ENCODE measurements around the gene CRYBA2.

The CRYBA2 gene

DNA sequence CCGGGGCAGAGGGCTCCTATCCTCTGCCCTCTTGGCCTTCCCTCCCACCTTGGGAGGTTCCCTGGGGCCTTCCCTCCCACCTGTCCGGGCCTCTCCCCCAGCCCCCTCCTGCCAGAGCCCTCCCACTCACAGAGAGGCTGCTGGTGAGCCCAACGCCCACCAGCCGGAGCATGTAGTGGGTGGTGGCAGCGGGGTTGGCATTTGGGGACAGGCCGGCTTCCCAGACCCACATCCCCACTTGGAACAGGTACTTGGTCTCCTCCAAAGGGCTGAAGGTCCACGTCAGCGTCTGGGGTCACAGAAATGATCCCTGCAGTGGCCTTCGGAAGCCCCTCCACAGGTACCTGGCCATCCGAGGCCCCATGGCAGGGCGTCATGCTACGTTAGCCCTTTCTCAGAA is 28.8 kb upstream of the CRYBA2 start:
- H3K9me3 ChIP-seq (ENCODE audit: severe bottlenecking), result no peaks in the 10 kb centered on the region
- H3K36me3 ChIP-seq, result no peaks in the 10 kb centered on the region
- TF ChIP-seq, protein P1, sequence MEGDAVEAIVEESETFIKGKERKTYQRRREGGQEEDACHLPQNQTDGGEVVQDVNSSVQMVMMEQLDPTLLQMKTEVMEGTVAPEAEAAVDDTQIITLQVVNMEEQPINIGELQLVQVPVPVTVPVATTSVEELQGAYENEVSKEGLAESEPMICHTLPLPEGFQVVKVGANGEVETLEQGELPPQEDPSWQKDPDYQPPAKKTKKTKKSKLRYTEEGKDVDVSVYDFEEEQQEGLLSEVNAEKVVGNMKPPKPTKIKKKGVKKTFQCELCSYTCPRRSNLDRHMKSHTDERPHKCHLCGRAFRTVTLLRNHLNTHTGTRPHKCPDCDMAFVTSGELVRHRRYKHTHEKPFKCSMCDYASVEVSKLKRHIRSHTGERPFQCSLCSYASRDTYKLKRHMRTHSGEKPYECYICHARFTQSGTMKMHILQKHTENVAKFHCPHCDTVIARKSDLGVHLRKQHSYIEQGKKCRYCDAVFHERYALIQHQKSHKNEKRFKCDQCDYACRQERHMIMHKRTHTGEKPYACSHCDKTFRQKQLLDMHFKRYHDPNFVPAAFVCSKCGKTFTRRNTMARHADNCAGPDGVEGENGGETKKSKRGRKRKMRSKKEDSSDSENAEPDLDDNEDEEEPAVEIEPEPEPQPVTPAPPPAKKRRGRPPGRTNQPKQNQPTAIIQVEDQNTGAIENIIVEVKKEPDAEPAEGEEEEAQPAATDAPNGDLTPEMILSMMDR (IDR thresholded peaks at IDR 0.05; ENCODE audit: low read depth, low read length), result no peak
- DNase-seq, result no peak
- no peak overlapping the region for H3K4me3 ChIP-seq (ENCODE audit: low read depth, low read length)
- H3K27me3 ChIP-seq (ENCODE audit: insufficient read depth, low read depth, severe bottlenecking), result no peaks in the 10 kb centered on the region
- no peak overlapping the region for H3K27ac ChIP-seq

DNA sequence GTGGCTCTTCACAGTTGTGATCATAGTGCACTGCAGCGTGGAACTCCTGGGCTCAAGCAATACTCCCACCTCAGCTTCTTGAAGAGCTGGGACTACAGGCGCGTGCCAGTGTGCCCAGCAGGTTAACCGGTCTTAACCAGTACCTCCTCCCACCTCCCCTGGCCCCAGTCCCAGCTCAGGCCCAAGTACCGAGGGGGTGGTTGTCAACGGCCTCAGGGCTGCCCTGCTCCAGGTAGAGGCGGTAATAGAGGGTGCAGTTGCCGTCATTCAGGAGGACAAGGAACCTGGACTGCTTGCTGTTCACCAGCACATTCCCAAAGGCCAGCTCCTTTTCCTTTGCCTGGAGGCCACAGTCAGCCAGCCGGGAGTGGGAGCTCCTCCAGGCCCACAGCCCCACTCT is 28.4 kb upstream of the CRYBA2 start:
- Histone ChIP-seq H3K27me3 (ENCODE audit: insufficient read depth, low read depth, severe bottlenecking) (no peaks in the 10 kb centered on the region), H3K36me3 (no peaks in the 10 kb centered on the region), H3K4me3 (ENCODE audit: low read depth, low read length) (no peak overlapping the region), H3K9me3 (ENCODE audit: severe bottlenecking) (no peaks in the 10 kb centered on the region), H3K27ac (no peak overlapping the region)
- TF ChIP-seq, protein P1 (IDR thresholded peaks at IDR 0.05; ENCODE audit: low read depth, low read length), result no peak
- DNase-seq, result no peak

DNA sequence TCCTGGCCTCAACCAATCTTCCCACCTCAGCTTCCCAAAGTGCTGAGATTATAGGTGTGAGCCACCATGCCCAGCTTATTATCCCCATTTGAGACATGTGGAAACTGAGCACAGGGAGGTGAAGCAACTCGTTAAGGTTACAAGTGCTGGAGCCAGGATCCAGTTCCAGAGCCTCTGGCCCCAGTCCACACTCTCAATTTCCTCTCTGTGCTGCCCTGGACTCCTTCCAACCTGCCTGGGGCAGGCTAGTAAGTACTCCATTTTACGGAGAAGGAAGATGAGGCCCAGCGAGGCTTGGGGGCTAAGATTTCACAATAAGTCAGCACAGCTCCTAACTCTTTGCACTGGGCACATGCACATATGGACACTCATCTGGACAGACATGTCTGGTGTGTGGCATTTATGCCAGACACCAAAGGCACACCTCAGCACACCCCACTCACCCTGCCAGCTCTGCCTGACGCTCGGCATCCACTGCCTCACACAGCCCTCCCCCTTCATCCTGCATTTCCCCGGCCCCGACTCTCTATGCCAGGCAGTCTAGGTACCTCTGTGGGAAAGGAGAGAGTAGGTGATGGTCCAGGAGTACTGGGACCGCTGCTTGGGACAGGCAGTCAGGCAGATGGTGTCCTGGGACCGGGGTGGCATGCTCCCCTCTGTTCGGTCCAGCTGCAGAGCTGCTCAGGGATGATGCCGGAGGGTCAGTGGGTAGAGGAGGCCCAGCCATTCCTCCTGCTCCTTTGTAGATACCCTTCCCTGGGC is 27.6 kb upstream of the CRYBA2 start:
- Histone ChIP-seq H3K9me3 (ENCODE audit: severe bottlenecking) (no peaks in the 10 kb centered on the region), H3K27ac (no peak overlapping the region), H3K4me3 (ENCODE audit: low read depth, low read length) (no peak overlapping the region), H3K27me3 (ENCODE audit: insufficient read depth, low read depth, severe bottlenecking) (no peaks in the 10 kb centered on the region), H3K36me3 (no peaks in the 10 kb centered on the region)
- no peak for DNase-seq
- TF ChIP-seq, protein P1 (IDR thresholded peaks at IDR 0.05; ENCODE audit: low read depth, low read length), result no peak

DNA sequence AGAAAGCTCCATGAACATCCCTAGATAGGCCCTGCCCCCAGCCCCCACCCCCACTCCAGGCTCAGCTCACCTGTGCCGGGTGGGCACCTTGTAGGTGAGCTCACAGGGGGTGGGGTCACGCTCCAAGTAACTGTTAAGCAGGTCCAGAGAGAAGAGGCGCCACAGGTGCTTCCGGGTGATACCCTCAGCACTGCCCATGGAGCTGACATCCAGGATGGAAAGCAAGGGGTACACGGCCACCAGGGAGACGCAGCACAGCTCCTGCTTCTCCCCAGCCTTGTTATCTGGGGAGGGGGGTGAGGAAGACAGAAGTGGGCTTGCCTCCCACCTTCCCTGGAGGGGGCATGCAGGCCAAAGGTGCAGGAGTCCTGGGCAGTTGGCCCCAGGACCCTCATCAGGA is 26.2 kb upstream of the CRYBA2 start:
- Histone ChIP-seq H3K27ac (no peak overlapping the region), H3K4me3 (ENCODE audit: low read depth, low read length) (no peak overlapping the region), H3K27me3 (ENCODE audit: insufficient read depth, low read depth, severe bottlenecking) (no peaks in the 10 kb centered on the region), H3K9me3 (ENCODE audit: severe bottlenecking) (no peaks in the 10 kb centered on the region), H3K36me3 (no peaks in the 10 kb centered on the region)
- no peak for DNase-seq
- TF ChIP-seq, protein P1 (IDR thresholded peaks at IDR 0.05; ENCODE audit: low read depth, low read length), result no peak

DNA sequence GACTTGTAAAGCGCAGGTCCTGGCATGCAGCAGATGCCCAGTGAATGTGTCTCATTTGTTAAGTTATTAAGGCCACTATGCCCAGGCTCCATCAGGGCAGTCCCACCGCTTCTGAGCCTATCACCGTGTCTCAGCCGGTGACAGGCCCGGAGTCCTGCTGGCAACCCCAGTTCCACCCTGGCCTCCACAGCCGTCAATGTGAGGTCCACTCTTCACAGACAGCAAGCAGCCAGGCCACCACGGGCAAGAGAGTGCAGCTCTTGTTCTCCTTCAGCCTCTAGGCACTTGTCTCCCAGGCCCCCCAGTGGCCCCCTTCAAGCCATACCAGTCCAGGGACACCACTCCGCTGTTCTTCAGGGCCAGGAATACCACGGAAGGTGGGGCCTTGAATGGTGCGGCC is 25.5 kb upstream of the CRYBA2 start:
- no peaks in the 10 kb centered on the region for H3K27me3 ChIP-seq (ENCODE audit: insufficient read depth, low read depth, severe bottlenecking)
- TF ChIP-seq, protein P1 (IDR thresholded peaks at IDR 0.05; ENCODE audit: low read depth, low read length), result no peak
- H3K36me3 ChIP-seq, result no peaks in the 10 kb centered on the region

DNA sequence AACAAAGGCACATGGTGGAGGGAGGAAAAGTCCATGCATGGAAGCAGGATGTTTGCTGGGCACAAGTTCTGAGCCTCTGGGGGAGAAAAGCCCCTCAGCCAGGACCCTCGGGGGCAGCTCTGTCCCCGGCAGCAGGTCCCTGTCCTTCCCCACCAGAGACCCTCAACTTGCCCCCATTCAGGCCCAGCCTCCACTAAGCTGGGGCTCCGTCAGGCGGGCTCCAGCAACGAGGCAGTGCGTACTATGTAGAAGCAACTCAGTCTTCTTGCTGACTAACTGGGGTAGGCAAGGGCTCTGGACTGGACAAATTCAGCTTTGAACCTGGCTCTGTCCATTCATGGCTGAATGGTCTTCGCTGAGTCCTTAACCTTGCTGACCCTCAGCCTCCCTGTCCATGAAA is 25.1 kb upstream of the CRYBA2 start:
- Histone ChIP-seq H3K36me3 (no peaks in the 10 kb centered on the region), H3K4me3 (ENCODE audit: low read depth, low read length) (no peak overlapping the region), H3K27me3 (ENCODE audit: insufficient read depth, low read depth, severe bottlenecking) (no peaks in the 10 kb centered on the region), H3K9me3 (ENCODE audit: severe bottlenecking) (no peaks in the 10 kb centered on the region), H3K27ac (no peak overlapping the region)
- no peak for DNase-seq
- TF ChIP-seq, protein P1 (IDR thresholded peaks at IDR 0.05; ENCODE audit: low read depth, low read length), result no peak

More for the DNA sequence above, 25.5 kb upstream of the CRYBA2 start:
- Histone ChIP-seq H3K9me3 (ENCODE audit: severe bottlenecking) (no peaks in the 10 kb centered on the region), H3K4me3 (ENCODE audit: low read depth, low read length) (no peak overlapping the region), H3K27ac (no peak overlapping the region)
- no peak for DNase-seq
